ENCODE results near the gene ZBTB47. TPM values are rescaled to one million over a fixed set of nuclear protein-coding genes. Genes with fewer than 3 reads are reported as not detected.

ZBTB47 gene
- total and polyA plus RNA-seq, 10 donors = 2.1 to 22.2 (median 14.4) TPM

DNA sequence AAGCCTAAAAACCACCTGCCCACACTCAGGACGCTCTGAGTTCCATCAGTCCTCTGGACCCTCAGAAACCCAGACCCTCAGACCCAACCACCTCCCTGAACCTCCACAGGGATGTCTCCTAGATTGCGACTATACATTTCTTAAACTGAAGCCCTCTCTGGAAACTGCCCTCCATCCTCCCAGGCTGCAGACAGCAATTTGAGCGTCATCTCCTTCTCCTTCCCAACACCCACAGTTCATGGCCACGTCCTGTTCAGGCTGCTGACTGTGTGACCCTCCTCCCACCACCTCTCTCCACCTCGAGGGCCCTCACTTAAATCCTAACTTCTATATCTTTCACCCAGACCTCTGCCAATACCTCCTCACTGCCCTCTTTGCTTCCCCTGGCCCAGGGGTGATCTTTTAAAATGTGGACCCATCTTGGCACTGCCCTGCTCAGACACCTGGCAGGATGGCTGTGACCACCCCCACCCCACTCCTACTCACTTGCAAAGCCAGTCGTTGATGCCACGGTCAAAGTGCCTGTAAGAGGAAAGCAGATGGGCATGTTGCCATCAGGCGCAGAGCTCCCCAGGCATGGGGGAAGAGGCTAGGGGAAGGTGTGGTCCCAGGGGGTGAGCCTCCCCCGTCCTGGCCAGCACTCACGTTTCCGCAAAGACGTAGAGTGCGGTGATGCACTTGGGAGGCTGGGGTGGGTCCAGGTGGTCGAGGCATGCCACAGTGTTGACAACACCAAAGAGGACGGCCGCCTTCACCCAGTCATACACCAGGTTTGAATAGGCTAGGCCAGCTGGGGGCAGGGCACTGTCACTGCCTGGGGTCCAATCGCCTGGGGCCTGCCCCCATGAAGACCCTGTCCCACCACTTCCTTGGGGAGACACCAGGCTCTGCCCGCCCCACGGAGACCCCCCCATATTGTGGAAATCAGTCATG, 43.1 kb downstream of the ZBTB47 start:
- no peak overlapping the region for H3K4me3 ChIP-seq
- H3K9me3 ChIP-seq = no peaks in the 10 kb centered on the region
- no peak overlapping the region for H3K27ac ChIP-seq
- no peaks in the 10 kb centered on the region for H3K36me3 ChIP-seq
- WGBS, 5 donors = 65 to 77% (median 75%) methylated on average over 17 to 19 of the region's 19 CpGs
- H3K4me1 ChIP-seq = peaks cover 0 to 4% (median 0%) of the 10 kb centered on the region in 6 donors
- no peak for TF ChIP-seq POLR2AphosphoS5 (IDR thresholded peaks at IDR 0.05)
- TF ChIP-seq, protein P1, sequence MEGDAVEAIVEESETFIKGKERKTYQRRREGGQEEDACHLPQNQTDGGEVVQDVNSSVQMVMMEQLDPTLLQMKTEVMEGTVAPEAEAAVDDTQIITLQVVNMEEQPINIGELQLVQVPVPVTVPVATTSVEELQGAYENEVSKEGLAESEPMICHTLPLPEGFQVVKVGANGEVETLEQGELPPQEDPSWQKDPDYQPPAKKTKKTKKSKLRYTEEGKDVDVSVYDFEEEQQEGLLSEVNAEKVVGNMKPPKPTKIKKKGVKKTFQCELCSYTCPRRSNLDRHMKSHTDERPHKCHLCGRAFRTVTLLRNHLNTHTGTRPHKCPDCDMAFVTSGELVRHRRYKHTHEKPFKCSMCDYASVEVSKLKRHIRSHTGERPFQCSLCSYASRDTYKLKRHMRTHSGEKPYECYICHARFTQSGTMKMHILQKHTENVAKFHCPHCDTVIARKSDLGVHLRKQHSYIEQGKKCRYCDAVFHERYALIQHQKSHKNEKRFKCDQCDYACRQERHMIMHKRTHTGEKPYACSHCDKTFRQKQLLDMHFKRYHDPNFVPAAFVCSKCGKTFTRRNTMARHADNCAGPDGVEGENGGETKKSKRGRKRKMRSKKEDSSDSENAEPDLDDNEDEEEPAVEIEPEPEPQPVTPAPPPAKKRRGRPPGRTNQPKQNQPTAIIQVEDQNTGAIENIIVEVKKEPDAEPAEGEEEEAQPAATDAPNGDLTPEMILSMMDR (IDR thresholded peaks at IDR 0.05 in 8 of 11, conservative IDR thresholded peaks at IDR 0.05 in 3 of 11) = no peak
- TF ChIP-seq POLR2A (IDR thresholded peaks at IDR 0.05) = no peak
- intact Hi-C loops (cut with DNase I; ENCODE audit: low total_unique reads) = no loop called here
- DNase-seq = no peak
- H3K27me3 ChIP-seq (replicated peaks in 1 of 7) = peaks cover 0 to 25% (median 0%) of the 10 kb centered on the region in 7 donors

DNA sequence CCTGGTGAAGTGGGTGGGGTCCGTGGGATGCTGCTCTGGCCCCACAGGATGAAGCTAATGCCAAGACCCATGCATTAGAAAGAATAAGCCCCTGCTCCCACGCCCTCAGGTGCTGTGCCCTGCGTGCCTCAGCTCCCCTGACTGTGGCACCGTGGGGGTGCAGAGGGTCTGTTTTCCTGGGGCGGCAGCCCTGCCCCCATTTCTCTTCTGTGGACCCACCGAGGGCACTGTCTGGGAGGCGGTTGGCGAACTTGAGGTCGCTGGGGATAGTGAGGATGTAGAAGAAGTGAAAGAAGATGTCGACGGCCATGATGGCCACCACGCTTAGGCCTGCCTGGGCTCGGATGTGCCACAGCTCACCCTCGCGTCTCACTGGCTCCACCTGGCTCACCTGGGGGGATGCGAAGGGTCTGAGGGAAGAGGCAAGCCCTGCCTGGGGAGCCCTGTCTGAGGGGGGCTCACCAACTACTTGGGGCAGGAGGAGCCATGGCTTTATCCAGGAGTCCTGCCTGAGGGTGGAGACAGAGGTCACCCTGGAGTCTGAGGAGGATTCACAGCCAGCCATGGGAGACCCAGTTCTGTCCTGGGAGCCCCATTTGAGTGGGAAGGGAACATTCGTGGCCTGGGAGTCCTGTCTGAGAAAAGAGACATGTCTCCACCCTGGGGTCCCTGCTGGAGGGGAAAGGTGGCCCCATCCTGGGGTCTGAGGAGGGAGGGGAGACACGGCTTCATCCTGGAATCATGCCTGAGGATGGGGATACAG, 44.0 kb downstream of the ZBTB47 start:
- intact Hi-C loops (cut with DNase I; ENCODE audit: low total_unique reads) = no loop called here
- no peak for DNase-seq
- H3K27me3 ChIP-seq (replicated peaks in 1 of 7) = peaks cover 0 to 34% (median 3%) of the 10 kb centered on the region in 7 donors
- TF ChIP-seq POLR2AphosphoS5 (IDR thresholded peaks at IDR 0.05) (no peak), POLR2A (IDR thresholded peaks at IDR 0.05) (no peak)
- TF ChIP-seq, protein P1 (IDR thresholded peaks at IDR 0.05 in 8 of 11, conservative IDR thresholded peaks at IDR 0.05 in 3 of 11) = no peak
- H3K27ac ChIP-seq = no peak overlapping the region
- no peaks in the 10 kb centered on the region for H3K36me3 ChIP-seq
- WGBS, 5 donors = 86 to 89% (median 87%) methylated on average over 17 to 18 of the region's 18 CpGs
- no peak overlapping the region for H3K4me3 ChIP-seq
- no peaks in the 10 kb centered on the region for H3K9me3 ChIP-seq
- peaks cover 0 to 6% (median 0%) of the 10 kb centered on the region in 6 donors for H3K4me1 ChIP-seq

GRCh38 chr3:42698216-42698910, 44.9 kb downstream of the ZBTB47 start:
- no peak for DNase-seq
- TF ChIP-seq POLR2AphosphoS5 (IDR thresholded peaks at IDR 0.05) (no peak), POLR2A (IDR thresholded peaks at IDR 0.05) (no peak)
- TF ChIP-seq, protein P1 (IDR thresholded peaks at IDR 0.05 in 8 of 11, conservative IDR thresholded peaks at IDR 0.05 in 3 of 11) = no peak
- Histone ChIP-seq H3K9me3 (no peaks in the 10 kb centered on the region), H3K27ac (no peak overlapping the region), H3K36me3 (no peaks in the 10 kb centered on the region), H3K4me1 (peaks cover 0 to 6% (median 0%) of the 10 kb centered on the region in 6 donors), H3K27me3 (replicated peaks in 1 of 7) (peaks cover 0 to 43% (median 3%) of the 10 kb centered on the region in 7 donors), H3K4me3 (no peak overlapping the region)
- intact Hi-C loops (cut with DNase I; ENCODE audit: low total_unique reads) = no loop called here
- 81 to 91% (median 85%) methylated on average over 7 of the region's 7 CpGs for WGBS, 5 donors

All from spleen (tissue), 11 donors.